Measurements from ENCODE around the gene TMEM126B. TPM values are rescaled to one million over a fixed set of nuclear protein-coding genes. Genes with fewer than 3 reads are reported as not detected.

The TMEM126B gene
- total and polyA plus RNA-seq, 8 donors, result 9.7 to 39.3 (median 16.7) TPM

- WGBS, 2 donors, result 1% methylated on average over 13 of the region's 13 CpGs
- no peaks in the 10 kb centered on the region for H3K27me3 ChIP-seq
- intact Hi-C loops (cut with DNase I), result no loop called here
- H3K36me3 ChIP-seq, result peaks cover 0 to 5% (median 0%) of the 10 kb centered on the region in 3 donors
- peak overlapping the region; percentile 48 to 81 (median 61) for H3K4me3 ChIP-seq
- FAIRE-seq (no peak), ATAC-seq (peak; percentile 5 to 16 (median 11)), DNase-seq (no peak)
- H3K9me3 ChIP-seq, result no peaks in the 10 kb centered on the region
- H3K27ac ChIP-seq, result peak overlapping the region; percentile 41 to 93 (median 72)
- TF ChIP-seq CTCF (IDR thresholded peaks at IDR 0.05), result no peak
- H3K4me1 ChIP-seq, result peaks cover 4 to 19% (median 8%) of the 10 kb centered on the region in 3 donors
Measured at GRCh38 chr11:85628771-85629341, 463 bp downstream of the TMEM126B start.

GRCh38 chr11:85634747-85635146 lies 6.4 kb downstream of the TMEM126B start:
- intact Hi-C loops (cut with DNase I), result no loop called here
- H3K9me3 ChIP-seq, result no peaks in the 10 kb centered on the region
- no peak overlapping the region for H3K4me3 ChIP-seq
- H3K4me1 ChIP-seq, result peaks cover 0 to 7% (median 0%) of the 10 kb centered on the region in 3 donors
- no peaks in the 10 kb centered on the region for H3K27me3 ChIP-seq
- WGBS, 2 donors, result 61% methylated on average over 3 of the region's 3 CpGs
- no peak for DNase-seq
- ATAC-seq, result no peak
- TF ChIP-seq CTCF (IDR thresholded peaks at IDR 0.05), result no peak
- no peak for FAIRE-seq
- no peak overlapping the region for H3K27ac ChIP-seq
- H3K36me3 ChIP-seq, result peaks cover 0 to 22% (median 0%) of the 10 kb centered on the region in 3 donors

GRCh38 chr11:85643191-85643614 lies 14.8 kb downstream of the TMEM126B start:
- Histone ChIP-seq H3K9me3 (no peaks in the 10 kb centered on the region), H3K36me3 (no peaks in the 10 kb centered on the region), H3K27me3 (no peaks in the 10 kb centered on the region), H3K4me1 (peaks cover 7% of the 10 kb centered on the region in 3 donors), H3K27ac (no peak overlapping the region), H3K4me3 (no peak overlapping the region)
- no peak for FAIRE-seq
- intact Hi-C loops (cut with DNase I), result no loop called here
- no peak for TF ChIP-seq CTCF (IDR thresholded peaks at IDR 0.05)
- ATAC-seq, result no peak
- WGBS, 2 donors, result 16 to 18% methylated on average over 2 of the region's 2 CpGs
- peak in 2 of 6 donors; percentile 31 to 34 for DNase-seq

- Histone ChIP-seq H3K9me3 (no peaks in the 10 kb centered on the region), H3K27ac (peak overlapping the region; percentile 68 to 87 (median 77)), H3K27me3 (no peaks in the 10 kb centered on the region), H3K4me1 (peaks cover 7 to 22% (median 15%) of the 10 kb centered on the region in 3 donors), H3K36me3 (no peaks in the 10 kb centered on the region), H3K4me3 (peak overlapping the region; percentile 41 to 61 (median 49))
- DNase-seq, result no peak
- intact Hi-C loops (cut with DNase I), result no loop called here
- no peak for TF ChIP-seq CTCF (IDR thresholded peaks at IDR 0.05)
- no peak for FAIRE-seq
- ATAC-seq, result peak; percentile 2 to 36 (median 16)
- 8 to 10% methylated on average over 2 of the region's 2 CpGs for WGBS, 2 donors
Measured at GRCh38 chr11:85647078-85647477, 18.7 kb downstream of the TMEM126B start.

- no peaks in the 10 kb centered on the region for H3K36me3 ChIP-seq
- peaks cover 7 to 22% (median 16%) of the 10 kb centered on the region in 3 donors for H3K4me1 ChIP-seq
- no peaks in the 10 kb centered on the region for H3K27me3 ChIP-seq
- peak within 1 kb of the TSS; percentile 68 to 87 (median 77) for H3K27ac ChIP-seq
- 0% methylated on average over 33 of the region's 33 CpGs for WGBS, 2 donors
- ATAC-seq (peak; percentile 98 to 100 (median 98)), DNase-seq (peak; percentile 86 to 95 (median 91)), FAIRE-seq (peak; percentile 26)
- no peaks in the 10 kb centered on the region for H3K9me3 ChIP-seq
- intact Hi-C loops (cut with DNase I), result no loop called here
- H3K4me3 ChIP-seq, result peak within 1 kb of the TSS; percentile 41 to 61 (median 49)
- TF ChIP-seq CTCF (IDR thresholded peaks at IDR 0.05), result no peak
Measured at GRCh38 chr11:85647604-85648299, 19.4 kb downstream of the TMEM126B start, which contains the start of gene TMEM126A. Gene TMEM126A (plus strand): TSS chr11:85647967. CDS start chr11:85650256, 2,289 bp downstream.
